Measurements from ENCODE around the gene PHF23.

PHF23 gene

GRCh38 chr17:7228920-7229319 is 10.3 kb downstream of the PHF23 start:
- no peak for TF ChIP-seq CTCF (IDR thresholded peaks at IDR 0.05; ENCODE audit: low read depth, low read length)
- DNase-seq (ENCODE audit: low read depth in 2 of 2), result no peak
- H3K4me3 ChIP-seq (replicated peaks in 1 of 2; ENCODE audit: low read depth in 2 of 2, low read length in 2 of 2), result no peak overlapping the region

GRCh38 chr17:7226721-7227710 is 12.2 kb downstream of the PHF23 start:
- no peak overlapping the region for H3K4me3 ChIP-seq (replicated peaks in 1 of 2; ENCODE audit: low read depth in 2 of 2, low read length in 2 of 2)
- TF ChIP-seq CTCF (IDR thresholded peaks at IDR 0.05; ENCODE audit: low read depth, low read length), result no peak
- no peak for DNase-seq (ENCODE audit: low read depth in 2 of 2)

GRCh38 chr17:7225711-7226331 is 13.4 kb downstream of the PHF23 start:
- H3K4me3 ChIP-seq (replicated peaks in 1 of 2; ENCODE audit: low read depth in 2 of 2, low read length in 2 of 2), result no peak overlapping the region
- DNase-seq (ENCODE audit: low read depth in 2 of 2), result no peak
- TF ChIP-seq CTCF (IDR thresholded peaks at IDR 0.05; ENCODE audit: low read depth, low read length), result no peak

GRCh38 chr17:7224661-7225111 is 14.6 kb downstream of the PHF23 start:
- no peak for DNase-seq (ENCODE audit: low read depth in 2 of 2)
- no peak overlapping the region for H3K4me3 ChIP-seq (replicated peaks in 1 of 2; ENCODE audit: low read depth in 2 of 2, low read length in 2 of 2)
- no peak for TF ChIP-seq CTCF (IDR thresholded peaks at IDR 0.05; ENCODE audit: low read depth, low read length)

GRCh38 chr17:7224110-7224509 is 15.1 kb downstream of the PHF23 start:
- TF ChIP-seq CTCF (IDR thresholded peaks at IDR 0.05; ENCODE audit: low read depth, low read length), result no peak
- no peak overlapping the region for H3K4me3 ChIP-seq (replicated peaks in 1 of 2; ENCODE audit: low read depth in 2 of 2, low read length in 2 of 2)
- DNase-seq (ENCODE audit: low read depth in 2 of 2), result no peak

GRCh38 chr17:7223375-7223774 is 15.9 kb downstream of the PHF23 start:
- H3K4me3 ChIP-seq (replicated peaks in 1 of 2; ENCODE audit: low read depth in 2 of 2, low read length in 2 of 2), result no peak overlapping the region
- no peak for TF ChIP-seq CTCF (IDR thresholded peaks at IDR 0.05; ENCODE audit: low read depth, low read length)
- DNase-seq (ENCODE audit: low read depth in 2 of 2), result no peak
